Measurements from ENCODE around the gene ZNF282.

Gene ZNF282

GRCh38 chr7:149194799-149195179 lies 557 bp upstream of the ZNF282 start:
- no peak for DNase-seq

- peak; percentile 4 for DNase-seq
These were observed 882 bp downstream of the ZNF282 start for GRCh38 chr7:149196151-149196704.

- no peak for DNase-seq
These were observed 1.4 kb downstream of the ZNF282 start for GRCh38 chr7:149196705-149197171.

GRCh38 chr7:149197675-149198074 lies 2.3 kb downstream of the ZNF282 start:
- no peak for DNase-seq

GRCh38 chr7:149198161-149198816 lies 2.9 kb downstream of the ZNF282 start:
- DNase-seq = no peak

GRCh38 chr7:149199234-149199995 lies 4.1 kb downstream of the ZNF282 start:
- no peak for DNase-seq

GRCh38 chr7:149202831-149203231 lies 7.5 kb downstream of the ZNF282 start:
- no peak for DNase-seq

GRCh38 chr7:149205690-149206381 lies 10.5 kb downstream of the ZNF282 start:
- DNase-seq = no peak

- DNase-seq = no peak
These were observed 12.1 kb downstream of the ZNF282 start for GRCh38 chr7:149207324-149208035.

- DNase-seq = peak; percentile 19
These were observed 14.3 kb downstream of the ZNF282 start for GRCh38 chr7:149209518-149210269.

- DNase-seq = no peak
These were observed 15.2 kb downstream of the ZNF282 start for GRCh38 chr7:149210551-149210950.

GRCh38 chr7:149214020-149214720 lies 18.8 kb downstream of the ZNF282 start:
- DNase-seq = no peak

- no peak for DNase-seq
These were observed 21.1 kb downstream of the ZNF282 start for GRCh38 chr7:149216402-149216801.

- DNase-seq = no peak
These were observed 22.2 kb downstream of the ZNF282 start for GRCh38 chr7:149217570-149217969.

GRCh38 chr7:149218469-149219420 lies 23.4 kb downstream of the ZNF282 start:
- DNase-seq = no peak

- no peak for DNase-seq
These were observed 25.2 kb downstream of the ZNF282 start for GRCh38 chr7:149220534-149220933.

- no peak for DNase-seq
These were observed 27.8 kb downstream of the ZNF282 start for GRCh38 chr7:149223176-149223575.

- DNase-seq = no peak
These were observed 28.4 kb downstream of the ZNF282 start for GRCh38 chr7:149223761-149224160.

GRCh38 chr7:149224352-149224751 lies 29.0 kb downstream of the ZNF282 start:
- DNase-seq = no peak

GRCh38 chr7:149225106-149225505 lies 29.8 kb downstream of the ZNF282 start:
- no peak for DNase-seq
